HL-60/S4 treated with retinoic acid at 250 ng/mL for 4 days and 3 days (cell line): Measurements from ENCODE around the gene TXNDC9.
"Not testable (repeated sequence)": the region's sequence is repeated elsewhere in the genome, so short reads cannot be mapped to it uniquely, and the experiment has no call there.

ENCODE experiments used
- in situ Hi-C: fragments of 300-500 bp; cut with MboI; formaldehyde crosslinking; loops from 2 replicates; pipeline ENCODE4 v1.7.0; 2022; ENCODE audit warnings: low sequenced_read_pairs

TXNDC9 gene

DNA sequence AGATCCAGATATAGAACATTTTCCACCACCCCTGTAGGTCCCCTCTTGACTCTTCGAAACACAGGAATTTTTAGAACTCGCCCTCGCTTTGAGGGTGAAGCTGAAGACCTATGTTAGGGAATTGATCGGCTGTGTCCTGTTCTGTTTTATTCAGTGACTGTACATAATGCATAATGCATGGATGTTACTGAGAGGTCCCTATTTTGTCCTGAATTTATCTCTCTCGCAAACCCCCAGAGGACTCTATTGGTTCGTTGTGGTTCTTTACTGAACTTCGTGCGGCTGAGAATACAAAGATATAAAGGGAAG is 625 bp upstream of the TXNDC9 start:
- in situ Hi-C loops, result no loop called here

DNA sequence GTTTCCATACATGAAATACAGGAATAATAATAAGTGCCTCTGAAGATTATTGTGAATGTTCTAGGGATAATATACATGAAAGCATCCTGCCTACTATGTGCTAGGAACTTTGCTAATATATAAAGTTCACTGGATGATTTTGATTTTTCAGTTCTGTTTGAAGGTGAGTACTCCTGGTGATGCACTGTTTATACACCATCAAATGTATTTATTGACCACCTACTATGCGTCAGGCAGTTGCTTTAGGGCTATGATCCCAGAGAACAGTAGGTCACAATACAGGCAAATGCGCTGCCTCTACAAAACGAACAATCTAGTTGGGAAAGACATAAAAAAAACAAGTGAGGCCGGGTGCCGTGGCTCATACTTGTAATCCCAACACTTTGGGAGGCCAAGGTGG is 10.7 kb downstream of the TXNDC9 start:
- in situ Hi-C loops, result no loop called here

DNA sequence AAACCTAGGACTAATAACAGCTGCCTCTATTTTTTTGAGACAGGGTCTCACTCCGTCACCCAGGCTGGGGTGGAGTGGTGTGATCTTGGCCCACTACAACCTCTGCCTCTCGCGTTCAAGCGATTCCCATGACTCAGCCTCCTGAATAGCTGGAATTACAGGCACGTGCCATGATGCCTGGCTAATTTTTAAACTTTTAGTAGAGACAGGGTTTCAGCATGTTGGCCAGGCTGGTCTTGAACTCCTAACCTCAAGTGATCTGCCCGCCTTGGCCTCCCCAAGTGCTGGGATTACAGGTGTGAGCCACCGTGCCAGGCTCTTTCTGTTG is 18.3 kb downstream of the TXNDC9 start:
- in situ Hi-C loops, result not testable (repeated sequence)

DNA sequence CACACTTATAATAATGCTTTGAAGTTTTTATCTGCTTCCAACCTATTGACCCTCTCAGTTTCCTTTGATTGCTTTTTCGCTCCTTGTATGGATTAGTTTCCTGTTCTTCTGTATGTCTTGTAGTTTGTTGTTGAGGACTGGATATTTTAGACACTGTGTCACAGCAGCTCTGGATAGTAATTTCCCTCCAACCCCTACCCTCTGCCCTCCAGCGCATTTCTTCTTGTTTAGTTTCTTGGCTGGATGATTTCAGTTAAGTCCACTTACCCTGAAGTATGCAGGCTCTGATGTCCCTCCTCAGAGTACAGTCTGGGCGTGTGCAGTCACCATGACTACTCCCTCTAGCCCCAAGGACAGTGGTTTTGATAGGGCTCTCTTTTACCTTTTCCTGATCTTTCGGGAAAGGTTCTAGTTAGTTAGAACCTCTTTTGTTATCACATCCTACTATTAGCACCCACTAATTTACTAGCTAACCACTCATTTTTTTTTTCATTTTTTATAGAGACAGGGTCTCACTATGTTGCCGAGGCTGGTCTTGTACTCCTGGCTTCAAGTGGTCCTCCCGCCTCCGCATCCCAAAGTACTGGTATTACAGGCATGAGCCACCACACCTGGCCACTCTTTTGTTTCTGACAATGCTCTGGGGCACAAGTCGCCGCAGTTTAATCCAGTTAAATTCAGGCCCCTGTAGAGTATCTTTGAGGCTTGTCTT is 18.8 kb downstream of the TXNDC9 start:
- in situ Hi-C loops, result no loop called here

DNA sequence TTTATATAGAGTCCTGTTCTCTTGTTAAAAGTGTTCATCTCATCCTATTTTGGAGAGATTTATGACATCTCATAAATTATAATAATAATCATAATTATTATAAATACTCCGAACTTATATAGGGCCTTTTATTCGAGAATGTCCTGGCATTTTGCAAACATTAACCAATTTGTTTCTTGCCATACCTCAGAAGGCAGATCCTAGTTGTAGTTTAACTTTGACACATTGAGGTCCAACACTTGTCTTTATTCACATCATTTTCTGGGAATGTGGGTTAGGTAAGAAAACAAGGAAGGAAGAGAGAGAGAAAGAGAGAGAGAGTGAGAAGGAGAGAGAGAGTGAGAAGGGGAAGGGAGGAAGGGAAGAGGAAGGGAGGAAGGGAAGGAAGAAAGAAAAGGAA is 35.0 kb downstream of the TXNDC9 start, which contains the start of gene LYG1:
Gene LYG1 (minus strand): TSS at position 101 of the 400 bp plus-strand sequence. CDS start 5,527 bp downstream, outside the sequence.
- in situ Hi-C loops, result not testable (repeated sequence)

DNA sequence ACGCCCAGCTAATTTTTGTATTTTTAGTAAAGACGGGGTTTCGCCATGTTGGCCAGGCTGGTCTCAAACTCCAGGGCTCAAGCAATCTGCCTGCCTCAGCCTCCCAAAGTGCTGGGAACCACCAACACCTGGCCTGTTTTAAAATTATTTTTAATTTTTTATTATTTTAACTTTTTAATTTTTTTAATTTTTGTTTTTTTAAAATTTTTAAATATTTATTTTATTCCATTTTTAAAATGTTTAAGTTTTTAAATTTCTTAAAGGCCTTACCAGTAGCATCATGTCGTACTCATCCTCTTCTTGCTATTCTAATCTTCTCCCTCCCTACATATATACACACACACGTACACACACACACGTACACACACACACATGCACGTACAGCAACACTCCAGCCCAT is 36.6 kb downstream of the TXNDC9 start:
- in situ Hi-C loops, result no loop called here

DNA sequence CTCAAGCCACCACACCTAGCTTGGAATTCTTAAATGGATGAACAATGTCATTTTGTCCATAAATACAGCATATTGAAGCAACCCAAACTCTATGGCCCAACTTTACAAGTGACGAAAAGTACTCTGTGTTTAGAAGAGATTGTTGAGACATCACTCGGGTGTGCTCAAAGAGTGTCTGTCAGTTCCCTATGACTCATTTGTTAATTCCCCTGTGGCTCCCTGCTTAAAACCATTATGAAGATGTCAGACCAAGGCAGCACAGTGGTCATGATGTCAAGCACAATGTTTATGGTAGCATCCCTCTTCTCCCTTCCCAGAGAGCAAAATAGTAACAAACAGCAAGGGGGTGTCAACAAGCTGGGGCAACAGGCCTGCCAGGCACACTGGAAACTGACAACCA is 38.1 kb downstream of the TXNDC9 start:
- in situ Hi-C loops, result no loop called here

DNA sequence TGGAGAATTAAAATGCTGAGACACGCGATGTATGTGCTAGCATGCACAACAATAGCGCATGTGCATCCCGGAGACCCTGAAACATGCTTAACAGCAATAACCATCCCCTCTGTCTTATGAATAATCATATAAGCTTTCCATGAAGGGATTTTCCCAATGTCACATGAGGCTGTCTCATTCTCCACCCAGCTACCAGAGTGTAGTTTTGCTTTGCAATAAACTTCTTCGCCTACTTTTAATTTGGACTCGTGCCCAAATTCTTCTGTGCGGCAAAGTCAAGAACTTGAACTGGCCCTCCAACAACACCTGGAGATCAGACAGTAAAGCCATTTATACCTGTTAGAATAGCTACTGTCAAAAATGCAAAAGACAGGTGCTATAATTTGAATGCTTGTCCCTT is 50.6 kb downstream of the TXNDC9 start:
- in situ Hi-C loops, result no loop called here

DNA sequence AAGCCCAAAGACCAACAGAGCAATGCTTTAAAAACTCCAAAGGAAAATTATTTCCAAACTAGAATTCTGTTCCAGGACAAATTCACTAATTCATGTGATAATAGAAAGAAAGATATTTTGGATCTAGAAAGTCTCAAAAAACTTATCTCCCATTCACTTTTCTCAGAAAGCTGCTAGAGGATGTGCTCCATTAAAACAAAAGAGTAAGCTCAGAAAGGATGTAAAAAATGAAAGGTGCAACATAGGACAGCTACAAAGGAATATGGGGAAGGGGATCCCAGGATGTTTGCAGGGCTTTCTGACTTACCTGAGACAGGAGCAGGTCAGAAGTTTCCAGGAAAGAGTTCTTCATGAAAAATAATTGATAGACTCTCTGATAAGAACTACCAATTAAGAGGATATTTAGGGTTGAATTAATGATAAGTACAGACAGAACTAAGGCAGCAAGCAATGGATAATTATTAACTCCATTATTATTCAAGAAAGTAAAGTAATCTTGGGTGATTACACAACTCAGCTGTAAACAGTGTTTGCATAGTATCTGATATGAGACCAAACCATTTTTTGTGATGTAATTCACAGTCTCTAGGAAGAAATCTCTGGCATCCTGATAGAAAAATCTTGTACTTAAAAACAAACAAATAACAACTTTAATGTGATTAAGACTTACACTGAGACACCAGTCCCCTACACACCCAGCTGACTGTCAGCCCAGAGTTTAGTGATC is 56.0 kb downstream of the TXNDC9 start:
- in situ Hi-C loops, result no loop called here

DNA sequence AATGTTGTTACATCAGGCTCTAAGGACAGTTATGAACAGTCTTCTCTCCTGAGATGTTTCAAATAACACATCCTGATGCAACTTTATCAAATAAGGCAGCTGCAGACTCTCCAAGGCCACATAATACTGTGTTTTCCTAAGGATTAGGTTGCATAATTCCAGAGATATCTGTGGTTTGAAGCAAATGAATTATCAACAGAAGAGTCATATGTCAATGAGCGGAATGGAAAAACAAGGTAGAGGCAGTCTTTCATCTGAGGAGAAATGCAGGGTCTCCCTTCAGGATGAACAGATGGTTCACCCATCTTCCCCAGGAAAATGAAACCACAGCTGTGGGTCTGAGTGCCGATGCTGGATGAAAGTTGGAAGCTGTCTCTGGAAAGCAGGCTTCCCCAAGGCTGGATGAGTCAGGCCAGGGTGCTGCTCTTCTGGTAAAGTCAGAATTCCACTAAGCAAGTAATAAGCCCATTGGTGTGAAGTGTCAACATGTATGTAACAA is 57.3 kb downstream of the TXNDC9 start:
- in situ Hi-C loops, result no loop called here

DNA sequence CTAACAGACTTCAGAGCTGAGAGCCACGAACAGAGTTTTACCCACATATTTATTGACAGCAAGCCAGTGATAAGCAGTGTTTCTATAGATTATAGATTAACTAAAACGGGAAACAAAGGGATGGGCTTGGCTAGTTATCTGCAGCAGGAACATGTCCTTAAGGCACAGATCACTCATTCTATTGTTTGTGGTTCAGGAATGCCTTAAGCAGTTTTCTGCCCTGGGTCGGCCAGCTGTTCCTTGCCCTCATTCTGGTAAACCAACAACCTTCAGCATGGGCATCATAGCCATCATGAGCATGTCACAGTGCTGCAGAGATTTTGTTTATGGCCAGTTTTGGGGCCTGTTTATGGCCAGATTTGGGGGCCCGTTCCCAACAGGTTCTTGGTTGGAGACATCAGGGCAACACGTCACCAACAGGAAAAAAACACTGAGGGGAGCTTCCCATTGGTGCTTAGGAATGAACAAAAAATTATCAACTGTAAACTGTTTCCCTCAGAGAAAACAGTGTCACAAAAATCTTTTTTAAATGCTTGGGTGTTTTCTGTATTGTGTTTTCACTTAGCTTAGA is 57.9 kb downstream of the TXNDC9 start:
- in situ Hi-C loops, result not testable (repeated sequence)

DNA sequence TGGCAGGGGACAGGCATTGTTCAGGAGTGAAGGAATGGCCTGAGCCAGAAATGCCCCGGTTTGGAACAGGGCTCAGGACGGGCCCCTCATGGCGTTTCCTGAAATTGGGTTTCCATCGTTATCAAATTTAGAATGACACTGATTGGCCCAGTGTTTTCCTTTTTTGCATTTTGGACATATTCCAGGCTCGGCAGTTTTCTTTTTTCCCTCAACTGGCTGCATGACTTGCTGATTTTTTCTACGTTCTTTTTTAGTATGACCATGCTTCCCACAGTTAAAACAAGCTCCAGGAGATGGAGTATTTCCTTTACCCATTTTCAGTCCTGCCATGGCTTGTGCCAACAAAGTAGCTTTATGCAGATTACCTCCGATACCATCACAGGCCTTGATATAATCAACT is 60.3 kb downstream of the TXNDC9 start:
- in situ Hi-C loops, result no loop called here
